K562 (cell line): ENCODE measurements around the gene TXN2. TPM values are rescaled to one million over a fixed set of nuclear protein-coding genes. Genes with fewer than 3 reads are reported as not detected.

Experiments used
- ARID1B ChIP-seq: fragments of 450-650 bp; IDR thresholded peaks from 2 replicates; pipeline ENCODE4 v1.6.1; 2016; ENCODE audit warnings: antibody characterized with exemption, mild to moderate bottlenecking, inconsistent platforms
- ATF1 ChIP-seq, 2 experiments: fragments of 450-650 bp in 1 of 2; IDR thresholded peaks; 2 replicates each; pipeline ENCODE4 v1.6.1; 2016; ENCODE audit warnings: missing compliant biosample characterization in 1 of 2, missing genetic modification characterization in 1 of 2
- CAMTA2 ChIP-seq: fragments of 250-450 bp; sonication (Bioruptor Pico); conservative IDR thresholded peaks from 2 replicates; pipeline ENCODE4 v1.5.1; 2022
- FOXJ2 ChIP-seq: fragments of 200-800 bp; sonication (Bioruptor generic); IDR thresholded peaks from 2 replicates; pipeline ENCODE4 v1.6.1; 2016; ENCODE audit warnings: missing genetic modification characterization, missing compliant biosample characterization
- GTF2F1 ChIP-seq: IDR thresholded peaks from 2 replicates; pipeline ENCODE4 v1.6.1; 2011; ENCODE audit warnings: low read depth, low read length, improper control_type of control experiment
- HCFC1 ChIP-seq: IDR thresholded peaks from 2 replicates; pipeline ENCODE4 v1.6.1; 2012; ENCODE audit warnings: low read depth, low read length, improper control_type of control experiment
- MCM2 ChIP-seq: fragments of 450-650 bp; IDR thresholded peaks from 2 replicates; pipeline ENCODE4 v1.6.1; 2017; ENCODE audit warnings: low read depth, mild to moderate bottlenecking
- NR2C2 ChIP-seq, 2 experiments: fragments of 200-800 bp in 1 of 2; sonication (Bioruptor generic) in 1 of 2; sonication (generic) in 1 of 2; formaldehyde crosslinking in 1 of 2; IDR thresholded peaks; 2 replicates each; pipeline versions ENCODE4 v1.6.1 to v1.8.0; 2016 to 2022; ENCODE audit warnings: mild to moderate bottlenecking in 1 of 2, missing compliant biosample characterization in 1 of 2, missing genetic modification characterization in 1 of 2, missing genetic modification reagents in 1 of 2
- POLR3A ChIP-seq: IDR thresholded peaks from 2 replicates; pipeline ENCODE4 v1.6.1; 2011; ENCODE audit warnings: borderline replicate concordance, mild to moderate bottlenecking, moderate library complexity; ENCODE audit not compliant: insufficient read length, insufficient read depth; ENCODE audit errors: extremely low read depth
- PTBP1 ChIP-seq: fragments of 200-400 bp; formaldehyde crosslinking; IDR thresholded peaks from 2 replicates; pipeline ENCODE4 v1.6.1; 2017; ENCODE audit warnings: low read depth, low read length
- RCOR1 ChIP-seq, 2 experiments: IDR thresholded peaks; 2 replicates each; pipeline ENCODE4 v1.6.1; 2012; ENCODE audit warnings: low read depth in 2 of 2, low read length in 2 of 2, borderline replicate concordance in 1 of 2, improper control_type of control experiment in 1 of 2
- RFX7 ChIP-seq: fragments of 250-450 bp; sonication (Bioruptor Pico); IDR thresholded peaks from 2 replicates; pipeline ENCODE4 v1.5.1; 2021; ENCODE audit warnings: mild to moderate bottlenecking
- RHOXF2B ChIP-seq: fragments of 250-450 bp; sonication (Bioruptor Pico); conservative IDR thresholded peaks from 2 replicates; pipeline ENCODE4 v1.5.1; 2021
- RUNX1 ChIP-seq: sonication (generic); IDR thresholded peaks from 2 replicates; pipeline ENCODE4 v1.6.1; 2016; ENCODE audit warnings: antibody characterized with exemption, low read depth
- SETDB1 ChIP-seq: IDR thresholded peaks from one replicate; pipeline ENCODE4 v1.6.1; 2012; ENCODE audit warnings: low read length, control low read depth, inconsistent platforms
- SRSF3 ChIP-seq: fragments of 200-400 bp; formaldehyde crosslinking; IDR thresholded peaks from 2 replicates; pipeline ENCODE4 v1.6.1; 2016; ENCODE audit warnings: mild to moderate bottlenecking, low read length, moderate library complexity; ENCODE audit not compliant: insufficient read depth
- ZNF253 ChIP-seq: fragments of 250-450 bp; sonication (Bioruptor Pico); conservative IDR thresholded peaks from 2 replicates; pipeline ENCODE4 v1.6.1; 2021; ENCODE audit warnings: mild to moderate bottlenecking
- ZNF263 ChIP-seq: sonication (generic); formaldehyde crosslinking; IDR thresholded peaks from 2 replicates; pipeline ENCODE4 v1.8.0; 2022; ENCODE audit warnings: mild to moderate bottlenecking, missing genetic modification reagents, borderline replicate concordance
- ZNF764 ChIP-seq: fragments of 250-450 bp; sonication (Bioruptor Pico); IDR thresholded peaks from 2 replicates; pipeline ENCODE4 v1.4.0; 2020; ENCODE audit warnings: low read depth, mild to moderate bottlenecking, moderate library complexity
- ZNF77 ChIP-seq: fragments of 250-450 bp; sonication (Bioruptor Pico); IDR thresholded peaks from 2 replicates; pipeline ENCODE4 v1.5.0; 2020
- polyA plus RNA-seq, 8 experiments: library from polyadenylated mRNA; depleted of rRNA in 4 of 8; stranded (reverse) in 5 of 8; unstranded in 3 of 8; fragments of >200 nt; fragmentation: Nextera tagmentation in 2 of 8; fragmentation: Illumina TruSeq in 1 of 8; extraction: Ambion mirVana in 2 of 8; extraction: Trizol in 1 of 8; gene quantifications; 2 replicates each; pipeline versions ENCODE4 v1.2.1 to v1.2.3, GENCODE V29; 2011 to 2014; ENCODE audit warnings: inconsistent platforms in 1 of 8, missing spikeins in 1 of 8
- total RNA-seq, 7 experiments: library from RNA; depleted of rRNA in 6 of 7; stranded (reverse); fragments of >200 nt in 6 of 7; fragmentation: Illumina TruSeq in 2 of 7; extraction: Trizol in 2 of 7; gene quantifications; 2 replicates each; pipeline versions ENCODE4 v1.2.1 to v1.2.3, GENCODE V29; 2011 to 2021; ENCODE audit warnings: low replicate concordance in 1 of 7
- TF ChIP-seq, protein P1 (sequence below): fragments of 450-650 bp; conservative IDR thresholded peaks from 2 replicates; pipeline ENCODE4 v1.6.1; 2016; ENCODE audit warnings: missing genetic modification characterization, low read depth, mild to moderate bottlenecking, missing compliant biosample characterization, moderate library complexity
- TF ChIP-seq, protein P2 (sequence below): fragments of 250-450 bp; sonication (Bioruptor Pico); IDR thresholded peaks from 2 replicates; pipeline ENCODE4 v1.5.0; 2021; ENCODE audit warnings: mild to moderate bottlenecking, borderline replicate concordance
- TF ChIP-seq, protein P3 (sequence below): fragments of 450-650 bp; IDR thresholded peaks from 2 replicates; pipeline ENCODE4 v1.6.1; 2017; ENCODE audit warnings: antibody characterized with exemption

TXN2 gene
- total and polyA plus RNA-seq, 9 of the 15 experiments (the other 6 are each of a cell fraction or from before 2014, with no cell fraction given) = 48.5 to 399 (median 118) TPM

DNA sequence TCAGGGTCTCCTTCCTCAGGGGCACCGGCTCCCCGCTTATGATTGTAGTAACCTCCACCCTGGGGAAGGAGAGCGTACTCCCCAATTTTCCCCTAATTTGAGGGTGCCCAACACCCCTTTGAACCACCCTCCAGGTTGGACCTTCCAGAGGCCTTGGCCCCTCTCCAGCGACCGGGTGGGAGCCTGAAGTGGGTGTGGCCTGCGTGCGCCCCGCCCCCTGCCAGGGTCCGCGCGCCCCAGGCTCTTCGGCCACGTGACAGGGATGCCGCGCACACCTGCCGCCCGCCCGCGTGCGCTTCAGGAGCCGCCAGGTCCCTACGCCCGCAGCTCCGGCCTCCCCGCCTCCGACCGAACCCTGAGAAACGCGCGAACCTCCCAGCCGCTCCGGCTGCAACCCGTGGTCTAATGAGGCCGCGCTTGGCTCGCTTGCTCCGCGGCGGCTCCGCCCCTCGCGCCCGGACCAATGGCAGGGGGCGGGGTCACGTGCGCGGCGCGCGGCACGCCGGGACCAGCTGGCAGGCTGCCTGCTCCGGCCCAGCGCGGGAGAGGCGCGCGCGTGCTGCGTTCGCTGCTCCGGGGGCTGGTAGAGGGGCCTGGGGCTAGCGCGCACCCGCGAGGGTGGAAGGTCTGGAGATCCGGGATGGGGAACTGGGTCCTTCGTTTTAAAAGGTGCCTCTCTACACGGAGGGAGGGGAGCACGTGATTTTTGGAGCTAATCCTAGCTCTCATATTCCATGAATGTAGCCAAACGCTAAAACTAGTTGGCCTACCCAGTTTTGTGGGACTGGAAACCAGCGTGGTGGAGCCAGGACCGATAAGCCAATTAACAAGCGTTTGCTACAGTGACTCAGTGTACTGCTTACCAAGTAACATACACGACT, 25.4 kb upstream of the TXN2 start, which contains the start of gene FOXRED2 (continued):
- TF ChIP-seq SRSF3 = no peak
- TF ChIP-seq ARID1B = peak; percentile 22; the same call in 1 of the 2 replicates
- TF ChIP-seq, protein P1, sequence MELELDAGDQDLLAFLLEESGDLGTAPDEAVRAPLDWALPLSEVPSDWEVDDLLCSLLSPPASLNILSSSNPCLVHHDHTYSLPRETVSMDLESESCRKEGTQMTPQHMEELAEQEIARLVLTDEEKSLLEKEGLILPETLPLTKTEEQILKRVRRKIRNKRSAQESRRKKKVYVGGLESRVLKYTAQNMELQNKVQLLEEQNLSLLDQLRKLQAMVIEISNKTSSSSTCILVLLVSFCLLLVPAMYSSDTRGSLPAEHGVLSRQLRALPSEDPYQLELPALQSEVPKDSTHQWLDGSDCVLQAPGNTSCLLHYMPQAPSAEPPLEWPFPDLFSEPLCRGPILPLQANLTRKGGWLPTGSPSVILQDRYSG (tag) = peak; percentile 77; the same call in 1 of the 2 replicates
- peak; percentile 43; the same call in 1 of the 2 replicates for TF ChIP-seq NR2C2 (CRISPR knock-in tag; IDR thresholded peaks at IDR 0.05)
- 0 out of 2 replicates have a peak, but pooled peaks have one; percentile 26 for TF ChIP-seq NR2C2 (tag; IDR thresholded peaks at IDR 0.05)
- TF ChIP-seq PTBP1 = no peak
- TF ChIP-seq RUNX1 = no peak
- no peak for TF ChIP-seq ZNF764 (CRISPR knock-in tag)
- TF ChIP-seq FOXJ2 (tag) = no peak
- no peak for TF ChIP-seq ATF1 (CRISPR knock-in tag; IDR thresholded peaks at IDR 0.05)
- peak; percentile 49 for TF ChIP-seq ATF1 (tag; IDR thresholded peaks at IDR 0.05)
- TF ChIP-seq HCFC1 = no peak
- TF ChIP-seq SETDB1 = no peak
- TF ChIP-seq RFX7 (CRISPR knock-in tag) = no peak
- TF ChIP-seq POLR3A = no peak
- no peak for TF ChIP-seq RCOR1 (IDR thresholded peaks at IDR 0.05; ENCODE audit: borderline replicate concordance in 1 of 2, low read depth in 2 of 2, low read length in 2 of 2)
- TF ChIP-seq CAMTA2 (CRISPR knock-in tag) = no peak
- peak; percentile 30; the same call in 1 of the 2 replicates for TF ChIP-seq GTF2F1
- TF ChIP-seq, protein P2, sequence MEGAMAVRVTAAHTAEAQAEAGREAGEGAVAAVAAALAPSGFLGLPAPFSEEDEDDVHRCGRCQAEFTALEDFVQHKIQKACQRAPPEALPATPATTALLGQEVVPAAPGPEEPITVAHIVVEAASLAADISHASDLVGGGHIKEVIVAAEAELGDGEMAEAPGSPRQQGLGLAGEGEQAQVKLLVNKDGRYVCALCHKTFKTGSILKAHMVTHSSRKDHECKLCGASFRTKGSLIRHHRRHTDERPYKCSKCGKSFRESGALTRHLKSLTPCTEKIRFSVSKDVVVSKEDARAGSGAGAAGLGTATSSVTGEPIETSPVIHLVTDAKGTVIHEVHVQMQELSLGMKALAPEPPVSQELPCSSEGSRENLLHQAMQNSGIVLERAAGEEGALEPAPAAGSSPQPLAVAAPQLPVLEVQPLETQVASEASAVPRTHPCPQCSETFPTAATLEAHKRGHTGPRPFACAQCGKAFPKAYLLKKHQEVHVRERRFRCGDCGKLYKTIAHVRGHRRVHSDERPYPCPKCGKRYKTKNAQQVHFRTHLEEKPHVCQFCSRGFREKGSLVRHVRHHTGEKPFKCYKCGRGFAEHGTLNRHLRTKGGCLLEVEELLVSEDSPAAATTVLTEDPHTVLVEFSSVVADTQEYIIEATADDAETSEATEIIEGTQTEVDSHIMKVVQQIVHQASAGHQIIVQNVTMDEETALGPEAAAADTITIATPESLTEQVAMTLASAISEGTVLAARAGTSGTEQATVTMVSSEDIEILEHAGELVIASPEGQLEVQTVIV (CRISPR knock-in tag) = no peak
- TF ChIP-seq ZNF263 (CRISPR knock-in tag) = 0 out of 2 replicates have a peak, but pooled peaks have one; percentile 25
- no peak for TF ChIP-seq MCM2
- TF ChIP-seq RHOXF2B (CRISPR knock-in tag) = no peak
- TF ChIP-seq ZNF253 (CRISPR knock-in tag) = no peak
- TF ChIP-seq, protein P3, sequence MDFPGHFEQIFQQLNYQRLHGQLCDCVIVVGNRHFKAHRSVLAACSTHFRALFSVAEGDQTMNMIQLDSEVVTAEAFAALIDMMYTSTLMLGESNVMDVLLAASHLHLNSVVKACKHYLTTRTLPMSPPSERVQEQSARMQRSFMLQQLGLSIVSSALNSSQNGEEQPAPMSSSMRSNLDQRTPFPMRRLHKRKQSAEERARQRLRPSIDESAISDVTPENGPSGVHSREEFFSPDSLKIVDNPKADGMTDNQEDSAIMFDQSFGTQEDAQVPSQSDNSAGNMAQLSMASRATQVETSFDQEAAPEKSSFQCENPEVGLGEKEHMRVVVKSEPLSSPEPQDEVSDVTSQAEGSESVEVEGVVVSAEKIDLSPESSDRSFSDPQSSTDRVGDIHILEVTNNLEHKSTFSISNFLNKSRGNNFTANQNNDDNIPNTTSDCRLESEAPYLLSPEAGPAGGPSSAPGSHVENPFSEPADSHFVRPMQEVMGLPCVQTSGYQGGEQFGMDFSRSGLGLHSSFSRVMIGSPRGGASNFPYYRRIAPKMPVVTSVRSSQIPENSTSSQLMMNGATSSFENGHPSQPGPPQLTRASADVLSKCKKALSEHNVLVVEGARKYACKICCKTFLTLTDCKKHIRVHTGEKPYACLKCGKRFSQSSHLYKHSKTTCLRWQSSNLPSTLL = no peak
- no peak for TF ChIP-seq ZNF77 (CRISPR knock-in tag)
